PFSK-1 (cell line): ENCODE results near the gene AUH.

Experiments used
- FOXP2 ChIP-seq: optimal IDR thresholded peaks from 2 replicates; pipeline ENCODE3; 2011; ENCODE audit warnings: borderline replicate concordance, control low read depth, inconsistent platforms; ENCODE audit not compliant: insufficient read depth; ENCODE audit errors: extremely low read length, extremely low read depth
- POLR2AphosphoS5 ChIP-seq: IDR thresholded peaks from 2 replicates; pipeline ENCODE4 v1.6.1; 2012; ENCODE audit warnings: low read depth, mild to moderate bottlenecking, control low read depth, low read length, moderate library complexity
- SIN3A ChIP-seq: IDR thresholded peaks from 2 replicates; pipeline ENCODE4 v1.6.1; 2012; ENCODE audit warnings: mild to moderate bottlenecking, low read length, moderate library complexity, borderline replicate concordance; ENCODE audit not compliant: insufficient read depth
- TAF1 ChIP-seq: IDR thresholded peaks from 2 replicates; pipeline ENCODE4 v1.6.1; 2012; ENCODE audit warnings: low read length, control low read depth, borderline replicate concordance; ENCODE audit not compliant: insufficient read depth
- TF ChIP-seq, protein P1 (sequence below), 2 experiments: IDR thresholded peaks; 2 replicates each; pipeline versions ENCODE4 v1.6.1 to v1.8.0; 2011 to 2012; ENCODE audit warnings: low read depth in 2 of 2, low read length in 2 of 2, control low read depth in 1 of 2, inconsistent platforms in 1 of 2, mild to moderate bottlenecking in 1 of 2, moderate library complexity in 1 of 2; ENCODE audit not compliant: insufficient read depth in 1 of 2

DNA sequence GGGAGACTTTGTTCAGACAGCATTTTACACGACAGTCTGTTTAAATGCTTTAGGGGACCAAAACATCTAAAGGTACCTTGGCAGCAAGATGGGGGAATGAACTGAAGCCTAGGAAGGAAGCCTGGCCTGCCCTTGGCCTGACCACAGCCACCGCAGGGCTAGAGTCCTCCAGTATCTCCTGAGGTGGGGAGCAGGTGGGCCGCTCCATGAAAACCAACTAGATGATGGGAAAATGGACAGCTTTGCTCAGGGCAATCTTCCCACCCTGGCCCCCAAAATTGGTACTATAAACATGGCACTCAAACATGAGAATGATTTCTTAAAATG lies 153.3 kb downstream of the AUH start:
- TF ChIP-seq, protein P1, sequence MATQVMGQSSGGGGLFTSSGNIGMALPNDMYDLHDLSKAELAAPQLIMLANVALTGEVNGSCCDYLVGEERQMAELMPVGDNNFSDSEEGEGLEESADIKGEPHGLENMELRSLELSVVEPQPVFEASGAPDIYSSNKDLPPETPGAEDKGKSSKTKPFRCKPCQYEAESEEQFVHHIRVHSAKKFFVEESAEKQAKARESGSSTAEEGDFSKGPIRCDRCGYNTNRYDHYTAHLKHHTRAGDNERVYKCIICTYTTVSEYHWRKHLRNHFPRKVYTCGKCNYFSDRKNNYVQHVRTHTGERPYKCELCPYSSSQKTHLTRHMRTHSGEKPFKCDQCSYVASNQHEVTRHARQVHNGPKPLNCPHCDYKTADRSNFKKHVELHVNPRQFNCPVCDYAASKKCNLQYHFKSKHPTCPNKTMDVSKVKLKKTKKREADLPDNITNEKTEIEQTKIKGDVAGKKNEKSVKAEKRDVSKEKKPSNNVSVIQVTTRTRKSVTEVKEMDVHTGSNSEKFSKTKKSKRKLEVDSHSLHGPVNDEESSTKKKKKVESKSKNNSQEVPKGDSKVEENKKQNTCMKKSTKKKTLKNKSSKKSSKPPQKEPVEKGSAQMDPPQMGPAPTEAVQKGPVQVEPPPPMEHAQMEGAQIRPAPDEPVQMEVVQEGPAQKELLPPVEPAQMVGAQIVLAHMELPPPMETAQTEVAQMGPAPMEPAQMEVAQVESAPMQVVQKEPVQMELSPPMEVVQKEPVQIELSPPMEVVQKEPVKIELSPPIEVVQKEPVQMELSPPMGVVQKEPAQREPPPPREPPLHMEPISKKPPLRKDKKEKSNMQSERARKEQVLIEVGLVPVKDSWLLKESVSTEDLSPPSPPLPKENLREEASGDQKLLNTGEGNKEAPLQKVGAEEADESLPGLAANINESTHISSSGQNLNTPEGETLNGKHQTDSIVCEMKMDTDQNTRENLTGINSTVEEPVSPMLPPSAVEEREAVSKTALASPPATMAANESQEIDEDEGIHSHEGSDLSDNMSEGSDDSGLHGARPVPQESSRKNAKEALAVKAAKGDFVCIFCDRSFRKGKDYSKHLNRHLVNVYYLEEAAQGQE (IDR thresholded peaks at IDR 0.05; ENCODE audit: insufficient read depth in 1 of 2, low read depth in 2 of 2, low read length in 2 of 2), result no peak
- TF ChIP-seq SIN3A (no peak), TAF1 (no peak), POLR2AphosphoS5 (no peak), FOXP2 (no peak)
